ENCODE data around the gene KCNH1. TPM values are rescaled to one million over a fixed set of nuclear protein-coding genes. Genes with fewer than 3 reads are reported as not detected.

KCNH1 gene
- 1.7 and 3.0 TPM in 2 replicates for total RNA-seq (2014; rRNA removed; shearing (Covaris generic))

GRCh38 chr1:211133836-211134669, at the start of gene KCNH1:
KCNH1 (minus strand) TSS chr1:211134148; CDS start chr1:211133945, 203 bp downstream.
- no peaks in the 10 kb centered on the region for H3K9me3 ChIP-seq (replicated peaks)

GRCh38 chr1:211182746-211183145, 48.8 kb upstream of the KCNH1 start:
- Histone ChIP-seq H3K9me3 (replicated peaks) (no peaks in the 10 kb centered on the region), H3K4me1 (no peaks in the 10 kb centered on the region), H3K27me3 (no peaks in the 10 kb centered on the region), H3K4me3 (no peak overlapping the region), H3K36me3 (no peaks in the 10 kb centered on the region), H3K27ac (no peak overlapping the region)
- DNase-seq: no peak

More at GRCh38 chr1:211133836-211134669, at the start of gene KCNH1:
- Histone ChIP-seq H3K27me3 (no peaks in the 10 kb centered on the region), H3K36me3 (no peaks in the 10 kb centered on the region), H3K4me3 (peak within 1 kb of the TSS; percentile 43), H3K27ac (peak within 1 kb of the TSS; percentile 42), H3K4me1 (no peaks in the 10 kb centered on the region)
- peak; percentile 85 to 92 for DNase-seq

- no peak for DNase-seq
- Histone ChIP-seq H3K4me3 (no peak overlapping the region), H3K27me3 (no peaks in the 10 kb centered on the region), H3K27ac (no peak overlapping the region), H3K4me1 (no peaks in the 10 kb centered on the region), H3K9me3 (replicated peaks) (peaks cover 4% of the 10 kb centered on the region), H3K36me3 (no peaks in the 10 kb centered on the region)
Measured at GRCh38 chr1:211174375-211174774, 40.4 kb upstream of the KCNH1 start.

- Histone ChIP-seq H3K9me3 (replicated peaks) (peaks cover 5% of the 10 kb centered on the region), H3K27me3 (no peaks in the 10 kb centered on the region), H3K4me3 (no peak overlapping the region), H3K4me1 (no peaks in the 10 kb centered on the region), H3K36me3 (no peaks in the 10 kb centered on the region), H3K27ac (no peak overlapping the region)
- no peak for DNase-seq
Measured at GRCh38 chr1:211172657-211173056, 38.7 kb upstream of the KCNH1 start.

GRCh38 chr1:211169353-211169752, 35.4 kb upstream of the KCNH1 start:
- no peak for DNase-seq
- no peak overlapping the region for H3K4me3 ChIP-seq
- peaks cover 5% of the 10 kb centered on the region for H3K9me3 ChIP-seq (replicated peaks)
- no peaks in the 10 kb centered on the region for H3K36me3 ChIP-seq
- no peaks in the 10 kb centered on the region for H3K4me1 ChIP-seq
- H3K27ac ChIP-seq: no peak overlapping the region
- H3K27me3 ChIP-seq: no peaks in the 10 kb centered on the region

GRCh38 chr1:211158866-211159265, 24.9 kb upstream of the KCNH1 start:
- Histone ChIP-seq H3K27me3 (no peaks in the 10 kb centered on the region), H3K36me3 (no peaks in the 10 kb centered on the region), H3K27ac (no peak overlapping the region), H3K4me3 (no peak overlapping the region), H3K4me1 (no peaks in the 10 kb centered on the region), H3K9me3 (replicated peaks) (no peaks in the 10 kb centered on the region)
- DNase-seq: no peak

- Histone ChIP-seq H3K4me3 (no peak overlapping the region), H3K27ac (no peak overlapping the region), H3K36me3 (no peaks in the 10 kb centered on the region), H3K27me3 (no peaks in the 10 kb centered on the region), H3K4me1 (no peaks in the 10 kb centered on the region), H3K9me3 (replicated peaks) (no peaks in the 10 kb centered on the region)
- DNase-seq: no peak
Measured at GRCh38 chr1:211155040-211155439, 21.1 kb upstream of the KCNH1 start.

GRCh38 chr1:211153932-211154331, 20.0 kb upstream of the KCNH1 start:
- H3K9me3 ChIP-seq (replicated peaks): no peaks in the 10 kb centered on the region
- H3K36me3 ChIP-seq: no peaks in the 10 kb centered on the region
- DNase-seq: peak in 1 of 2 experiments; percentile 15
- H3K4me3 ChIP-seq: no peak overlapping the region
- no peaks in the 10 kb centered on the region for H3K27me3 ChIP-seq
- H3K27ac ChIP-seq: no peak overlapping the region
- H3K4me1 ChIP-seq: no peaks in the 10 kb centered on the region

- Histone ChIP-seq H3K27me3 (no peaks in the 10 kb centered on the region), H3K9me3 (replicated peaks) (no peaks in the 10 kb centered on the region), H3K36me3 (no peaks in the 10 kb centered on the region), H3K4me3 (no peak overlapping the region), H3K4me1 (no peaks in the 10 kb centered on the region), H3K27ac (no peak overlapping the region)
- DNase-seq: no peak
Measured at GRCh38 chr1:211148366-211148765, 14.4 kb upstream of the KCNH1 start.

- Histone ChIP-seq H3K27me3 (no peaks in the 10 kb centered on the region), H3K4me1 (no peaks in the 10 kb centered on the region), H3K27ac (no peak overlapping the region), H3K36me3 (no peaks in the 10 kb centered on the region), H3K9me3 (replicated peaks) (0 out of 2 replicates have a peak, but pooled peaks cover 3% of the 10 kb centered on the region), H3K4me3 (no peak overlapping the region)
- DNase-seq: no peak
Measured at GRCh38 chr1:211145944-211146343, 12.0 kb upstream of the KCNH1 start.

- Histone ChIP-seq H3K27ac (no peak overlapping the region), H3K4me3 (no peak overlapping the region), H3K9me3 (replicated peaks) (0 out of 2 replicates have a peak, but pooled peaks cover under 1% of the 10 kb centered on the region), H3K27me3 (no peaks in the 10 kb centered on the region), H3K4me1 (no peaks in the 10 kb centered on the region), H3K36me3 (no peaks in the 10 kb centered on the region; the same call in 1 of the 2 replicates)
- peak in 1 of 2 experiments; percentile 77 for DNase-seq
Measured at GRCh38 chr1:211135342-211135950, 1.5 kb upstream of the KCNH1 start.

GRCh38 chr1:211133393-211133835, 534 bp downstream of the KCNH1 start:
- H3K27ac ChIP-seq: peak overlapping the region; percentile 42
- peak; percentile 24 to 33 for DNase-seq
- no peaks in the 10 kb centered on the region for H3K36me3 ChIP-seq
- no peaks in the 10 kb centered on the region for H3K27me3 ChIP-seq
- no peaks in the 10 kb centered on the region for H3K4me1 ChIP-seq
- no peaks in the 10 kb centered on the region for H3K9me3 ChIP-seq (replicated peaks)
- peak overlapping the region; percentile 43 for H3K4me3 ChIP-seq

GRCh38 chr1:211132721-211133392, 1.1 kb downstream of the KCNH1 start:
- H3K4me1 ChIP-seq: no peaks in the 10 kb centered on the region
- no peak for DNase-seq
- no peaks in the 10 kb centered on the region for H3K36me3 ChIP-seq
- no peaks in the 10 kb centered on the region for H3K27me3 ChIP-seq
- peak overlapping the region; percentile 43 for H3K4me3 ChIP-seq
- no peaks in the 10 kb centered on the region for H3K9me3 ChIP-seq (replicated peaks)
- no peak overlapping the region for H3K27ac ChIP-seq

GRCh38 chr1:211129776-211130175, 4.2 kb downstream of the KCNH1 start:
- no peaks in the 10 kb centered on the region for H3K4me1 ChIP-seq
- no peaks in the 10 kb centered on the region for H3K36me3 ChIP-seq
- no peaks in the 10 kb centered on the region for H3K9me3 ChIP-seq (replicated peaks)
- DNase-seq: no peak
- H3K4me3 ChIP-seq: no peak overlapping the region
- H3K27ac ChIP-seq: no peak overlapping the region
- H3K27me3 ChIP-seq: no peaks in the 10 kb centered on the region

GRCh38 chr1:211127166-211127565, 6.8 kb downstream of the KCNH1 start:
- H3K36me3 ChIP-seq: no peaks in the 10 kb centered on the region
- no peak for DNase-seq
- no peak overlapping the region for H3K4me3 ChIP-seq
- H3K27me3 ChIP-seq: no peaks in the 10 kb centered on the region
- H3K9me3 ChIP-seq (replicated peaks): no peaks in the 10 kb centered on the region
- H3K4me1 ChIP-seq: no peaks in the 10 kb centered on the region
- no peak overlapping the region for H3K27ac ChIP-seq

Data from SJCRH30 (cell line).